ENCODE results near the gene DCP1A.

Gene DCP1A

GRCh38 chr3:53263907-53264306 lies 83.4 kb downstream of the DCP1A start:
- no peak overlapping the region for H3K9ac ChIP-seq (ENCODE audit: low read length)
- no peak overlapping the region for H3K4me3 ChIP-seq (ENCODE audit: low read length)
- H3K27me3 ChIP-seq (ENCODE audit: control insufficient read depth, insufficient read depth, low read length), result no peaks in the 10 kb centered on the region
- no peaks in the 10 kb centered on the region for H3K36me3 ChIP-seq (ENCODE audit: control insufficient read depth, low read depth, low read length)
- H3K4me1 ChIP-seq (ENCODE audit: control insufficient read depth, low read depth, low read length), result peaks cover 23% of the 10 kb centered on the region
- no peak overlapping the region for H3K27ac ChIP-seq (ENCODE audit: low read length)
- no peaks in the 10 kb centered on the region for H3K9me3 ChIP-seq (ENCODE audit: control insufficient read depth, low read depth, low read length)

DNA sequence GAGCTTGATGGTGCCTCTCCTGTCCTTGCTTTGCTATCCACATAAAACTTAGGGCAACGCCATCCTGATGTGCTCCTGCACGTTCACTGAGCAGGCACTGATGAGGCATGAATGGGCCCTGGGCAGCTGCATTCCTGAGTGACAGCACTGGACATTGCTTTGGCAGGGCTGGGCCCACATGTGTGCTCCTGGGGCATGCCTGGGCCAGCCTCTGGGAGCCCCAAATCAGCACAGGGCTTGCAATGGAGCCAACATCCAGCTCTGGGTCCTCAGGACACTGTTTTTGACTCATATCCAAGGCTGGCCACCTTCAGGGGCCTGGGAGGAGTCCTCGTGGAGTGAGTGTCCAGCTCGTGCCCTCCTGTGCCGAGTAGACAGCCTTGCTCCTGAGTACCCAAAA lies 85.6 kb downstream of the DCP1A start:
- peaks cover 32% of the 10 kb centered on the region for H3K4me1 ChIP-seq (ENCODE audit: control insufficient read depth, low read depth, low read length)
- H3K9ac ChIP-seq (ENCODE audit: low read length), result no peak overlapping the region
- H3K4me3 ChIP-seq (ENCODE audit: low read length), result no peak overlapping the region
- H3K27ac ChIP-seq (ENCODE audit: low read length), result no peak overlapping the region
- H3K9me3 ChIP-seq (ENCODE audit: control insufficient read depth, low read depth, low read length), result no peaks in the 10 kb centered on the region
- no peaks in the 10 kb centered on the region for H3K36me3 ChIP-seq (ENCODE audit: control insufficient read depth, low read depth, low read length)
- no peaks in the 10 kb centered on the region for H3K27me3 ChIP-seq (ENCODE audit: control insufficient read depth, insufficient read depth, low read length)

DNA sequence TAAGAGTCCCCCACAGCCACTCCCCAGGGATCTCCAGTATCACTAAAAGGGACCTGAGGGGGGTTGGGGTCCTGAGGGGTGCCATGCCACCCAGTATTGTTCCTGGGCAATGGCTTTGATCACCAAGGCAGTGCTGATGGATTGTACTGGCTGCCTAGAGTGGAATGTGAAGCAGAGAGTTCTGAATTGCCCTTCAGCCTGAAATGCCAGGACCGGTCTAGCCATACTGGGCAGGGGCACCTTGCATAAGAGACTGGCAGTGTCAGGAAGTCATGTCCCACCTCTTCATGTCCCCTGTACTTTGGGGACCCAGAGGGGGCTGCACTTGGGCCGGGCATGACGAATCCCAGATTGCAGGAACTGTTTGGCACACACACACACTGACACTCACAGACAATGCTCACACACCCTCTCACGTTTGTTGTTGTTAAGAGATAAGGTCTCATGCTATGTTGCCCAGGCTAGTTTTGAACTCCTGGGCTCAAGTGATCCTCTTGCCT lies 87.0 kb downstream of the DCP1A start:
- H3K4me1 ChIP-seq (ENCODE audit: control insufficient read depth, low read depth, low read length), result peaks cover 27% of the 10 kb centered on the region
- H3K9ac ChIP-seq (ENCODE audit: low read length), result no peak overlapping the region
- H3K4me3 ChIP-seq (ENCODE audit: low read length), result no peak overlapping the region
- no peaks in the 10 kb centered on the region for H3K9me3 ChIP-seq (ENCODE audit: control insufficient read depth, low read depth, low read length)
- H3K27ac ChIP-seq (ENCODE audit: low read length), result peak overlapping the region; percentile 78
- H3K36me3 ChIP-seq (ENCODE audit: control insufficient read depth, low read depth, low read length), result no peaks in the 10 kb centered on the region
- no peaks in the 10 kb centered on the region for H3K27me3 ChIP-seq (ENCODE audit: control insufficient read depth, insufficient read depth, low read length)

- Histone ChIP-seq H3K4me1 (ENCODE audit: control insufficient read depth, low read depth, low read length) (peaks cover 22% of the 10 kb centered on the region), H3K36me3 (ENCODE audit: control insufficient read depth, low read depth, low read length) (no peaks in the 10 kb centered on the region), H3K27ac (ENCODE audit: low read length) (peak overlapping the region; percentile 78), H3K27me3 (ENCODE audit: control insufficient read depth, insufficient read depth, low read length) (no peaks in the 10 kb centered on the region), H3K9me3 (ENCODE audit: control insufficient read depth, low read depth, low read length) (no peaks in the 10 kb centered on the region), H3K9ac (ENCODE audit: low read length) (peak overlapping the region; percentile 43), H3K4me3 (ENCODE audit: low read length) (peak overlapping the region; percentile 18)
Observed at GRCh38 chr3:53259427-53260259, 87.7 kb downstream of the DCP1A start.

DNA sequence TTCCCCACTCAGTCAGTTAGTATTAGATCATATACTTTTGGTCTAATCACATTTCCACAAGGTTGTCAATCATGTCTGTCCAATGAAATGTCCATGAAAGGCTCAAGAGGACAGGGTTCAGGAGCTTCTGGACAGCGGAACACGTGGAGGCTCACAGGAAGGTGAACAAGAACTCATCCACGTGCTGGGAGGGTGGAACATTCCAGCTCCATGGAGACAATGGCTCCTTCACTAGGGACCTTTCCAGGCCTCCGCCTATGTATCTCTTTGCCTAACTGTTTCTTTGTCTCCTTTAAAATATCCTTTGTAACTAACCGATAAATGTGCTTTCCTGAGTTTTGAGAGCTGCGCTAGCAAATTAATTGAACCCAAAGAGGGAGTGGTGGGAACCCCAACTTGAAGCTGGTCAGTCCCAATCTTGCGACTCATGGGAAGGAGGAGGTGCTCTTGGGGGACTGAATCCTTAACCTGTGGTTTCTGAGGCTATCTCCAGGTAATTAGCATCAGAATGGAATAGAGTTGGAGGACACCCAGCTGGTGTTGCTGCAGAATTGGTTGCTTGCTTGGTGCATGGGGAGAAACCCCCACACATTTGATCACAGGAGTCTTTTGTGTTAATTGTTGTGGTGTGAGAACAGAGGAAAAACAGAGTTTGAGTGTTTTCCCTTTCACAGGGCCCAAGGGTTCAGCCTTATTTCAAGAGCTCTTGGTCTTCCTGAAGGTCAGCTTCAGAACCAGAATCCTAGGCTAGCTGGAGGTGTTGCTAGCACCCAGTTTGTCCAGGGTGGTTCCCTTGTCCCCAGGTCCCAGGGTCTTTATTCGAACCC lies 88.5 kb downstream of the DCP1A start:
- H3K27ac ChIP-seq (ENCODE audit: low read length), result peak overlapping the region; percentile 78

DNA sequence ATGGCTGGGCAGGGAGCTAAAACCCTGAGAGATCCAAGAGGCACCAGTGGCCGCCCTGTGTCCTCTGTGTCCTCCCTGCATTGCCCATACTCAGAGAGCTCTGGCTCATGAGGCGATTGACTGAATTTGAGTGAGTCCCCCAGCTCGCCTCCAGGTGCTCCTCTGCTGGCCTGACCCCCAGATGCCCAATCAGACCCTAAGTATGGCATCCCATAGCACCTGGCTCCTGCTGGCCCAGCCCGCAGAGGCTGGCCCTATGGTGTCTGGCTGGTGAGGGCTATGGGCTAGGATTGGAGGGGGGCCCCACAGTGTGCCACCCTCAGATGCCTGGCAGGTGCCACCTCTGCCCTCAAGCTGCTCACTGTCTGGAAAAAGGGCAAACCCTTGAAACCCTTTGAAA lies 89.9 kb downstream of the DCP1A start:
- H3K4me1 ChIP-seq (ENCODE audit: control insufficient read depth, low read depth, low read length), result peaks cover 25% of the 10 kb centered on the region

More for the DNA sequence above, 88.5 kb downstream of the DCP1A start:
- Histone ChIP-seq H3K4me1 (ENCODE audit: control insufficient read depth, low read depth, low read length) (peaks cover 24% of the 10 kb centered on the region), H3K36me3 (ENCODE audit: control insufficient read depth, low read depth, low read length) (no peaks in the 10 kb centered on the region), H3K9me3 (ENCODE audit: control insufficient read depth, low read depth, low read length) (no peaks in the 10 kb centered on the region), H3K9ac (ENCODE audit: low read length) (peak overlapping the region; percentile 43), H3K27me3 (ENCODE audit: control insufficient read depth, insufficient read depth, low read length) (no peaks in the 10 kb centered on the region), H3K4me3 (ENCODE audit: low read length) (peak overlapping the region; percentile 18)

GRCh38 chr3:53256704-53257055 lies 90.7 kb downstream of the DCP1A start:
- Histone ChIP-seq H3K9me3 (ENCODE audit: control insufficient read depth, low read depth, low read length) (no peaks in the 10 kb centered on the region), H3K9ac (ENCODE audit: low read length) (no peak overlapping the region), H3K4me3 (ENCODE audit: low read length) (no peak overlapping the region), H3K36me3 (ENCODE audit: control insufficient read depth, low read depth, low read length) (no peaks in the 10 kb centered on the region), H3K4me1 (ENCODE audit: control insufficient read depth, low read depth, low read length) (peaks cover 30% of the 10 kb centered on the region), H3K27ac (ENCODE audit: low read length) (no peak overlapping the region), H3K27me3 (ENCODE audit: control insufficient read depth, insufficient read depth, low read length) (no peaks in the 10 kb centered on the region)

More for the DNA sequence above, 89.9 kb downstream of the DCP1A start:
- Histone ChIP-seq H3K27me3 (ENCODE audit: control insufficient read depth, insufficient read depth, low read length) (no peaks in the 10 kb centered on the region), H3K36me3 (ENCODE audit: control insufficient read depth, low read depth, low read length) (no peaks in the 10 kb centered on the region), H3K9ac (ENCODE audit: low read length) (no peak overlapping the region), H3K4me3 (ENCODE audit: low read length) (no peak overlapping the region), H3K9me3 (ENCODE audit: control insufficient read depth, low read depth, low read length) (no peaks in the 10 kb centered on the region), H3K27ac (ENCODE audit: low read length) (no peak overlapping the region)

DNA sequence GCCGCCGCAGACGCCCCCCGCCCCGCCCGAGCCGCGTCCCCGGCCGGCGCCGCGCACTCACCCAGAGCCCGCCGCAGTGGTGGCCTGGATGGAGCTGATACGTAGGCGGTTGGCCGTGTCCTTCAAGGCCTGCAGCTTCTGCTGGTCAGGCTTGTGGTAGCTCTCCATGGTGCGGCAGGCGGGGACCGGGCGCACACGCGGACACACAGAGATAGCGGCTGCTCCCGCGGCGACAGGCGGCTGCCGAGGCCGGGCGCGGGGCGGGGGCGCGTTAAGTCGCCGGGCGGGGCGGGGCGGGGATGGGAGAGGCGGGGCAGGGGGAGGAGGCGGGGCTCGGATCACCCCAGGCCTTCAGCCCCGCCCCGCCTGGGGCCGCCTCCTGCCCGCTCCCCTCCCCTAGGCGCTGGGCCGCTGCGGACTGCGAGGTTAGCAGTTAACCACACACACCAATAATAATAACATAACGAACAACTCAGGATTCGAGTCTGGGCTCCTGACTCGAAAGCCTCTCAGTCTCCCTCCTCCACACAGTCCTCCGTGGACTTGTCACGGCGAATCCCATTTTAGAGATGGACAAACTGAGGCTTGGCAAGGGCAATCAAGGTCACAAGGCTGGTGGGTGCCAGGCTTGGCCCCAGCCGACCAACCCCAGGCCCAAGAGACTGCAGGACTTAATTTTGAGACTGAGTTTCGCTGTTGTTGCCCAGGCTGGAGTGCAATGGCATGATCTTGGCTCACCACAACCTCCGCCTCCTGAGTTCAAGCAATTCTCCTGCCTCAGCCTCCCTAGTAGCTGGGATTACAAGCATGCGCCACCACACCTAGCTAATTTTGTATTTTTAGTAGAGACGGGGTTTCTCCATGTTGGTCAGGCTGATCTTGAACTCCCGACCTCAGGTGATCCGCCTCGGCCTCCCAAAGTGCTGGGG lies 91.3 kb downstream of the DCP1A start, which contains the start of gene TKT:
Gene TKT, minus strand, starts transcription at position 248 of the 929 bp plus-strand sequence. Its CDS starts 80 bp downstream, at position 168.
- no peaks in the 10 kb centered on the region for H3K36me3 ChIP-seq (ENCODE audit: control insufficient read depth, low read depth, low read length)
- peak within 1 kb of the TSS; percentile 12 for H3K27ac ChIP-seq (ENCODE audit: low read length)
- H3K9ac ChIP-seq (ENCODE audit: low read length), result peak within 1 kb of the TSS; percentile 93
- peaks cover 36% of the 10 kb centered on the region for H3K4me1 ChIP-seq (ENCODE audit: control insufficient read depth, low read depth, low read length)
- peak within 1 kb of the TSS; percentile 85 for H3K4me3 ChIP-seq (ENCODE audit: low read length)
- H3K9me3 ChIP-seq (ENCODE audit: control insufficient read depth, low read depth, low read length), result no peaks in the 10 kb centered on the region
- H3K27me3 ChIP-seq (ENCODE audit: control insufficient read depth, insufficient read depth, low read length), result no peaks in the 10 kb centered on the region

GRCh38 chr3:53255423-53255774 lies 91.9 kb downstream of the DCP1A start:
- Histone ChIP-seq H3K9me3 (ENCODE audit: control insufficient read depth, low read depth, low read length) (no peaks in the 10 kb centered on the region), H3K4me3 (ENCODE audit: low read length) (peak overlapping the region; percentile 85), H3K36me3 (ENCODE audit: control insufficient read depth, low read depth, low read length) (no peaks in the 10 kb centered on the region), H3K27me3 (ENCODE audit: control insufficient read depth, insufficient read depth, low read length) (no peaks in the 10 kb centered on the region), H3K27ac (ENCODE audit: low read length) (peak overlapping the region; percentile 12), H3K4me1 (ENCODE audit: control insufficient read depth, low read depth, low read length) (peaks cover 36% of the 10 kb centered on the region), H3K9ac (ENCODE audit: low read length) (peak overlapping the region; percentile 93)

- H3K9ac ChIP-seq (ENCODE audit: low read length), result peak overlapping the region; percentile 93
- H3K4me3 ChIP-seq (ENCODE audit: low read length), result peak overlapping the region; percentile 85
- no peaks in the 10 kb centered on the region for H3K9me3 ChIP-seq (ENCODE audit: control insufficient read depth, low read depth, low read length)
- H3K4me1 ChIP-seq (ENCODE audit: control insufficient read depth, low read depth, low read length), result peaks cover 36% of the 10 kb centered on the region
- no peaks in the 10 kb centered on the region for H3K27me3 ChIP-seq (ENCODE audit: control insufficient read depth, insufficient read depth, low read length)
- no peaks in the 10 kb centered on the region for H3K36me3 ChIP-seq (ENCODE audit: control insufficient read depth, low read depth, low read length)
- H3K27ac ChIP-seq (ENCODE audit: low read length), result peak overlapping the region; percentile 12
Observed at GRCh38 chr3:53254509-53255422, 92.6 kb downstream of the DCP1A start.

Data from iPS-18a (cell line).